ENCODE results near the gene SEMA4A. TPM values are rescaled to one million over a fixed set of nuclear protein-coding genes. Genes with fewer than 3 reads are reported as not detected.
"Not testable (repeated sequence)": the region's sequence is repeated elsewhere in the genome, so short reads cannot be mapped to it uniquely, and the experiment has no call there.

The SEMA4A gene
- total and polyA plus RNA-seq, 8 donors, result 2.6 to 7.0 (median 4.7) TPM

DNA sequence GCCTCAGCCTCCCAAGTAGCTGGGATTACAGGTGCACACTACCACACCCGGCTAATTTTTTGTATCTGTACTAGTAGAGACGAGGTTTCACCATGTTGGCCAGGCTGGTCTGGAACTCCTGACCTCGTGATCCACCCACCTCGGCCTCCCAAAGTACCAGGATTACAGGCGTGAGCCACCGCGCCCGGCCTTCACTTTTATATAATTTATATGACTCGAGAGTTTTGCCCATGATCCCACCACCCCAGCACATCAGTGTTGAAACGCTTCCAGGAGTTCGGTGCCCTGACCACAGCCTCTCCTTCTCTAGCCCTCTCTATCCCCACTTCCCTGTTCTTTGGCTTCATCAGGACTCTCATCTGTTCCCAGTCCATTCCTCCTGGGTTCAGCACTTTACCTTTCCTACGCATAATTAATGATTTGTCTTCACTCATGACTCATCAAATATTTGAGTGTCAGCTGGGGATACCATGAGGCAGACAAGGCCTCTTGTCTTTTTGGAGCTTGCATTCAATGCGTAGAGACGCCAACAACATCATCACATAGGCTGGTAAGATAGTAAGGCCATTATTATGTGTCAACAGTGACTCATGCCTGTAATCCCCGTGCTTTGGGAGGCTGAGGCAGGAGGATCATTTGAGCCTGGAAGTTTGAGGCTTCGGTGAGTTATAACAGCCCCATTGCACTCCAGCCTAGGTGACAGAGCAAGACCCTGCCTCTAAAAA is 60.8 kb downstream of the SEMA4A start:
- Histone ChIP-seq H3K27ac (peak overlapping the region in 1 of 4 donors; percentile 95), H3K4me1 (peaks cover 10 to 26% (median 19%) of the 10 kb centered on the region in 3 donors), H3K4me3 (peak overlapping the region in 2 of 4 donors; percentile 54 to 66), H3K9me3 (no peaks in the 10 kb centered on the region), H3K36me3 (no peaks in the 10 kb centered on the region), H3K27me3 (no peaks in the 10 kb centered on the region)
- 76 to 79% methylated on average over 16 of the region's 16 CpGs for WGBS, 2 donors
- no peak for ATAC-seq
- FAIRE-seq, result no peak
- DNase-seq, result no peak
- TF ChIP-seq, protein P1, sequence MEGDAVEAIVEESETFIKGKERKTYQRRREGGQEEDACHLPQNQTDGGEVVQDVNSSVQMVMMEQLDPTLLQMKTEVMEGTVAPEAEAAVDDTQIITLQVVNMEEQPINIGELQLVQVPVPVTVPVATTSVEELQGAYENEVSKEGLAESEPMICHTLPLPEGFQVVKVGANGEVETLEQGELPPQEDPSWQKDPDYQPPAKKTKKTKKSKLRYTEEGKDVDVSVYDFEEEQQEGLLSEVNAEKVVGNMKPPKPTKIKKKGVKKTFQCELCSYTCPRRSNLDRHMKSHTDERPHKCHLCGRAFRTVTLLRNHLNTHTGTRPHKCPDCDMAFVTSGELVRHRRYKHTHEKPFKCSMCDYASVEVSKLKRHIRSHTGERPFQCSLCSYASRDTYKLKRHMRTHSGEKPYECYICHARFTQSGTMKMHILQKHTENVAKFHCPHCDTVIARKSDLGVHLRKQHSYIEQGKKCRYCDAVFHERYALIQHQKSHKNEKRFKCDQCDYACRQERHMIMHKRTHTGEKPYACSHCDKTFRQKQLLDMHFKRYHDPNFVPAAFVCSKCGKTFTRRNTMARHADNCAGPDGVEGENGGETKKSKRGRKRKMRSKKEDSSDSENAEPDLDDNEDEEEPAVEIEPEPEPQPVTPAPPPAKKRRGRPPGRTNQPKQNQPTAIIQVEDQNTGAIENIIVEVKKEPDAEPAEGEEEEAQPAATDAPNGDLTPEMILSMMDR (IDR thresholded peaks at IDR 0.05), result no peak
- intact Hi-C loops (cut with DNase I), result no loop called here

DNA sequence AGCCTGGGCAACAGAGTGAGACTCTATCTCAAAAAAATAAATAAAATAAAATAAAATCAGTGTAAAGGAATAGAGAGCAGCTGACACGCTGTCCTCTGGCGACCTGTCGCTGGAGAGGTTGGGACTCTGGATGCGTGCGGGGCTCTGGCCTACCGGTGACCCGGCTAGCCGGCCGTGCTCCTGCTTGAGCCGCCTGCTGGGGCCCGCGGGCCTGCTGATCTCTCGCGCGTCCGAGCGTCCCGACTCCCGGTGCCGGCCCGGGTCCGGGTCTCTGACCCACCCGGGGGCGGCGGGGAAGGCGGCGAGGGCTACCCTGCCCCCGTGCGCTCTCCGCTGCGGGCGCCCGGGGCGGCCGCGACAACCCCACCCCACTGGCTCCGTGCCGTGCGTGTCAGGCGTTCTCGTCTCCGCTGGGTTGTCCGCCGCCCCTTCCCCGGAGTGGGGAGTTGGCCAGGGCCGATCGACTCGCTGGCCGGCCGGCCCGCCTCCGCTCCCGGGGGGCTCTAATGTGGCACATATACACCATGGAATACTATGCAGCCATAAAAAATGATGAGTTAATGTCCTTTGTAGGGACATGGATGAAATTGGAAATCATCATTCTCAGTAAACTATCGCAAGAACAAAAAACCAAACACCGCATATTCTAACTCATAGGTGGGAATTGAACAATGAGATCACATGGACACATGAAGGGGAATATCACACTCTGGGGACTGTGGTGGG is 63.1 kb downstream of the SEMA4A start:
- ATAC-seq; intact Hi-C loops (cut with DNase I); H3K27ac ChIP-seq; H3K4me3 ChIP-seq; H3K27me3 ChIP-seq; H3K9me3 ChIP-seq: not testable (repeated sequence)
- Histone ChIP-seq H3K4me1 (peaks cover 10 to 26% (median 19%) of the 10 kb centered on the region in 3 donors), H3K36me3 (peaks cover 0 to 11% (median 0%) of the 10 kb centered on the region in 3 donors)
- FAIRE-seq, result peak; percentile 84
- peak in 1 of 6 donors; percentile 60 for DNase-seq
- 90 to 92% methylated on average over 54 to 55 of the region's 55 CpGs for WGBS, 2 donors

DNA sequence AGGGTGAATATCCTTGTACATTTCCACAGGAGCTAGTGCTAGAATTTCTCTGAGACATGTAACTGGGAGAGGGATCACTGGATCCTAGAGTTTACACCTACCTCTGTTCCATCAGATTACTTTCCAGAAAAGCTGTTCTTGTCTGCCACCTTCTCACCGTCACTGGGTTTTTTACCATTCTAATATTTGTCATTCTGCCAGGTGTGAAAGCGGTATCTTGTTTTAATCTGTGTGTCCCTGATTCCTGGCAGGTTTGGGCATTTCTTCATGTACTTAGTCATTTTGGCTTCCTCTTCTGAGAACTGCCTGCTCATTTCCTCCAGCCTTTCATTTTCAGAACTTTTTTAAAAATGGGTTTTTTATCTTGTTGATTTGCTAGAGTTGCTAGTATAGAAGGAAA is 64.5 kb downstream of the SEMA4A start:
- H3K27me3 ChIP-seq, result no peaks in the 10 kb centered on the region
- TF ChIP-seq, protein P1 (IDR thresholded peaks at IDR 0.05), result no peak
- DNase-seq, result no peak
- H3K4me3 ChIP-seq, result no peak overlapping the region
- 8 to 18% methylated on average over 2 of the region's 2 CpGs for WGBS, 2 donors
- peak; percentile 13 to 45 (median 31) for ATAC-seq
- no peaks in the 10 kb centered on the region for H3K9me3 ChIP-seq
- peak overlapping the region in 2 of 4 donors; percentile 52 to 61 for H3K27ac ChIP-seq
- no peak for FAIRE-seq
- peaks cover 10 to 26% (median 19%) of the 10 kb centered on the region in 3 donors for H3K4me1 ChIP-seq
- intact Hi-C loops (cut with DNase I), result no loop called here
- peaks cover 0 to 13% (median 4%) of the 10 kb centered on the region in 3 donors for H3K36me3 ChIP-seq

DNA sequence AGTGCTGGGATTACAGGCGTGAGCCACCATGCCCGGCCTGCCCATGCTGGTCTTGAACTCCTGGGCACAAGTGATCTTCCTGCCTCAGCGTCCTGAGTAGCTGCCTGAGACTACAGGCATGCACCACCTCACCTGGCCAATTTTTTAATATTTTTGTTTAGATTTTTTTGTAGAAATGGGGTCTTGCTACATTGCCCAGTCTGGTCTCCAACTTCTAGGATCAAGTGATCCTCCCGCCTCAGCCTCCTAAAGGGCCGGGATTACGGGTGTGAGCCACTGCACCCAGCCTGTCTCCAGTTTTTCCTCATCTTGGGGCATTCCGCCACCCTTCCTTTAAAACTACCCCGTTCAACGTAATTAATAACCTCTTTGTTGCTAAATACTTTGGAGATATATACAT is 66.8 kb downstream of the SEMA4A start:
- Histone ChIP-seq H3K4me1 (peaks cover 0 to 19% (median 12%) of the 10 kb centered on the region in 3 donors), H3K27me3 (no peaks in the 10 kb centered on the region), H3K36me3 (peaks cover 4 to 25% (median 8%) of the 10 kb centered on the region in 3 donors), H3K27ac (no peak overlapping the region), H3K4me3 (no peak overlapping the region), H3K9me3 (no peaks in the 10 kb centered on the region)
- DNase-seq (no peak), FAIRE-seq (no peak), ATAC-seq (no peak)
- 94 to 97% methylated on average over 9 of the region's 9 CpGs for WGBS, 2 donors
- TF ChIP-seq, protein P1 (IDR thresholded peaks at IDR 0.05), result no peak
- intact Hi-C loops (cut with DNase I), result loop anchor here in 2 of 3 donors (5.0 kb wide), 3 partner anchors 73 to 133 kb away; no protein-coding TSS in a partner anchor

DNA sequence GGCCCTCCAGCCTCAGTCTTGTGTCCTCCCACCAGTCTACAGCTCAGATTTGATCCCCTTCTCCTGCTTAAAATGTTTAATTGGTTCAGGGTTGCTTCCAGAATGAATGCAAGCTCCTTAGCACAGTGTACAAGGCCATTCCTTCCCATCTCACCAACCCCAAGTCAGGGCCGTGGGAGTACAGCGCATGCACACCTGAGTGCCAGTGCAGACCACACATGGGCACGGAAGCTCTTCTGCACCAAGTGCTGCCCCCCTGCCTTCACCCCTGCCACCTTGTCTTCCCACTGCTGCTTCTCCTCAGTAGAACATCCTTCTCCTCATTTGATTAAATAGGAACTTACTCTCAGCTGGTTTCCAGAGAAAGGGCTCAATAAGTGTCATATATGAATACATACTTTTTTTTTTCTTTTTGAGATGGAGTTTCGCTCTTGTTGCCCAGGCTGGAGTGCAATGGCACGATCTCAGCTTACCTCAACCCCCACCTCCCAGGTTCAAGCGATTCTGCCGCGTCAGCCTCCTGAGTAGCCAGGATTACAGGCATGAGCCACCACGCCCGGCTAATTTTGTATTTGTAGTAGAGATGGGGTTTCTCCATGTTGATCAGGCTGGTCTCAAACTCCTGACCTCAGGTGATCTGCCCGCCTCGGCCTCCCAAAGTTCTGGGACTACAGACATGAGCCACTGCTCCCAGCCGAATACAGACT is 68.8 kb downstream of the SEMA4A start:
- 93 to 94% methylated on average over 13 of the region's 13 CpGs for WGBS, 2 donors

More for the DNA sequence above, 68.8 kb downstream of the SEMA4A start:
- no peak overlapping the region for H3K27ac ChIP-seq
- DNase-seq (no peak), ATAC-seq (no peak), FAIRE-seq (no peak)
- peaks cover 0 to 18% (median 11%) of the 10 kb centered on the region in 3 donors for H3K4me1 ChIP-seq
- peaks cover 4 to 30% (median 12%) of the 10 kb centered on the region in 3 donors for H3K36me3 ChIP-seq
- intact Hi-C loops (cut with DNase I), result loop anchor here in 2 of 3 donors (5.0 kb wide), 3 partner anchors 75 to 135 kb away; no protein-coding TSS in a partner anchor
- no peaks in the 10 kb centered on the region for H3K9me3 ChIP-seq
- no peaks in the 10 kb centered on the region for H3K27me3 ChIP-seq
- no peak overlapping the region for H3K4me3 ChIP-seq
- TF ChIP-seq, protein P1 (IDR thresholded peaks at IDR 0.05), result no peak
